ENCODE measurements around the gene GRAMD1A.
"Not testable (repeated sequence)": the region's sequence is repeated elsewhere in the genome, so short reads cannot be mapped to it uniquely, and the experiment has no call there.

Gene GRAMD1A

GRCh38 chr19:34999498-35000337, at the start of gene GRAMD1A:
Gene GRAMD1A, plus strand, starts transcription at chr19:35000323. Its CDS starts 156 bp downstream, at chr19:35000479.
- peak; percentile 91 for DNase-seq (ENCODE audit: low spot score)

DNA sequence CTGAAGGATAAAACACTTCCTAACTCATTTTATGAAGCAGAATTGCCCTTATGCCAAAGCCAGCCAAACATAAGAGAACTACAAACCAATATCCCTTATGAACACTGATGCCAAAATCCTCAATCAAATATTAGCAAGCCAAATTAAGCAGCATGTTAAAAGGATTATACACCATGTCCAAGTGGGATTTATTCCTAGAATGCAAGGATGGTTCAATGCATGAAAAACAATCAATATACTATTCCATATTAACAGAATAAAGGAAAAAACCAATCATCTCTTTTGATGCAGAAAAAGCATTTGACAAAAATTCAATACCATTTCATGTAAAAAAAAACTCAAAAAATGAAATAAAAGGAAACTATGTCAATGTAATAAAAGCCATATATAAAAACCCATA, 47.0 kb upstream of the GRAMD1A start:
- DNase-seq (ENCODE audit: low spot score): no peak

GRCh38 chr19:34957830-34958751, 42.0 kb upstream of the GRAMD1A start:
- no peak for DNase-seq (ENCODE audit: low spot score)

DNA sequence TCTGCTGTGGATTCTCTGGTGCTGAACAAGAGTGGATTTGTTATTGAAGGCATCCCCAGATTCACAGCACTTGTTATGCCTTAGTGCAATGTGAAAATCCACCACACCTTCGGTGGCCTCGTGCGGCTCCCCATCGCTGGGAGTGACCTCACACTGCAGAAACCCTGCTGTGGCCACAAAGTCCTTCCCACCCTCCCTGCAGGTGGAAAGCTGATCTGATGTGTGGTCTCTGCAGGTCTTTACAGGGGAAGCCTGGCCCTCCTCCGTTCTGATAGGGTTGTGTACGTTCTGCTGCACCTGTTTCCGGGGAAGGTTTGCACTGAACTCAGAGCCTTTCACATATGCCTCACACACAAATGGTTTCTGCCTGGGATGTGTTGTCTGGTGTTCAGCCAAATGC, 41.1 kb upstream of the GRAMD1A start:
- no peak for DNase-seq (ENCODE audit: low spot score)

- peak; percentile 88 for DNase-seq (ENCODE audit: low spot score)
Measured at GRCh38 chr19:34960103-34960805, 39.9 kb upstream of the GRAMD1A start.

DNA sequence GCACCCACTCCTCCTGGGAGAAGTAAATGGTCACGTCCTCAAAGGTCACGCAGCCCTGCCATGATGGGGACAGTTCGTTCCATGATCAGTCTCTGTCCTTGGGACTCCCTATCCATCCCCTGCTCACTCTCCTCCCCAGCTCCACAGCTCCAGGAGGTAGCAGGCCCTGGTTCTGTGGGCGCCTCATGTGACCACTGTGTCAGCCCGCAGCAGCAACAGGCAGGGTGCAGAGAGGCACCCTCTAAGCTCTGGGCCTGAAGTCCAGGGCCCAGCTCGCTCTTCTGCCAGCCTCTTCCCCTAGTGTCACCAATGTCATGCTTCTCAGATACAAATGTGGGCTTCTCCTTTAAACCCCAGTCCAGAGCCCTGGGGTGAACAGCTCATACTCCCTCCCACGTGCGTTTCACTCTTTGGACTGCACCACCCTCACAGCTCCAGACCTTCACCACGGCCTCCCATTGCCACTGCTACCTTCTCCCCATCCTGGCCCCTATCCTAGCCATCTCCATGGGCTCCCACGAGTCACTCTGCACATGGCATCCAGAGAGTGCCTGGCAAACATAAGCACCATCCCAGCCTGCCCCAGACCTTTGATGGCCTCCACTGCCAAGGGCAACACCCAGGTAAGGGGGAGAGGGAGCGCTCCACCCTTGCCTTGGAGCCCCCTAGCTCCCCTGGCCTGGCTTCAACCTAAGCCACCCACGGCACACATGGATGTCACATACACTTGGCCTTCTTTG, 39.0 kb upstream of the GRAMD1A start:
- no peak for DNase-seq (ENCODE audit: low spot score)

DNA sequence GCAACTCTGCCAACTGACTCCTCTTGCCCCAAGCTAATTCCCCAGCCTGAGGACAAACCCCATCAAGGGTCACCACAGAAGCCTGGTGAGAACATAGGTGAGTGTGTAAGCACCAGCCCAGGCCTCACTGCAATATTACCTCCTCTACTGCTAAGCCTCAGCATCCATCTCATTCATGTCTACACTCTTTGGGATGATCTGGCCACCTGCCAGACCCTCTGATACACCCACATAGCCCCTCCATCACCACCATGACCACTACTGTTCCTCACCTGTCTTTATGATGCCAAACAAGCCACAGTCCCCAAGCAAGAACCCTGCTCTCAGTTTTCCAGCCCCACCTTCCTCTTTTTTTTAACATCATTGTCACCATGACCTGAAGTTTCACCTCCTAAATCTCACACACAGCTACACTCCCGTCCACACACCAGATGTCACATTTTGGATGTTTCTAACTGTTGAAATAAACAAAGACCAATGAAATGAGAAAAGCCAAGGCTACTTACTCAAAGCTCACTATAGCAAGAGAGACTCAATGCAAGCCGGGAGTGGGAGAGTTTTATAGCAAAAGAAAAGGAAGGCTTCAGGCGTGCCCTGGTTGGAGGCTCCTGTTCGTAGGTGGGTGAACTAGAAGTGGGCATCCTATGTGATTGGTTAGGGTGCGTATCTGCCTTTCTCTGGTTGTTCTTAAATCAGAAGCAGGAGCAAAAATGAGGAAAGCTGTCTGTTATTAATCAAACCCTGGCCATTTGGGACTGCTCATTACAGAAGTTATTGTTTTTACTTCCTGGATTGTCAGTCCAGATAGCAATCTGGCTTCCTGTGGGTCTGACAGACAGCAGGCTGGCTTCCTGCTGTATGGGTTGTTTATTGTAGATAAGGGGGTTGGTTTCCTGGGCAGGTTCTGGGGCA, 38.1 kb upstream of the GRAMD1A start:
- DNase-seq (ENCODE audit: low spot score): no peak

GRCh38 chr19:34962687-34963572, 37.2 kb upstream of the GRAMD1A start:
- no peak for DNase-seq (ENCODE audit: low spot score)

DNA sequence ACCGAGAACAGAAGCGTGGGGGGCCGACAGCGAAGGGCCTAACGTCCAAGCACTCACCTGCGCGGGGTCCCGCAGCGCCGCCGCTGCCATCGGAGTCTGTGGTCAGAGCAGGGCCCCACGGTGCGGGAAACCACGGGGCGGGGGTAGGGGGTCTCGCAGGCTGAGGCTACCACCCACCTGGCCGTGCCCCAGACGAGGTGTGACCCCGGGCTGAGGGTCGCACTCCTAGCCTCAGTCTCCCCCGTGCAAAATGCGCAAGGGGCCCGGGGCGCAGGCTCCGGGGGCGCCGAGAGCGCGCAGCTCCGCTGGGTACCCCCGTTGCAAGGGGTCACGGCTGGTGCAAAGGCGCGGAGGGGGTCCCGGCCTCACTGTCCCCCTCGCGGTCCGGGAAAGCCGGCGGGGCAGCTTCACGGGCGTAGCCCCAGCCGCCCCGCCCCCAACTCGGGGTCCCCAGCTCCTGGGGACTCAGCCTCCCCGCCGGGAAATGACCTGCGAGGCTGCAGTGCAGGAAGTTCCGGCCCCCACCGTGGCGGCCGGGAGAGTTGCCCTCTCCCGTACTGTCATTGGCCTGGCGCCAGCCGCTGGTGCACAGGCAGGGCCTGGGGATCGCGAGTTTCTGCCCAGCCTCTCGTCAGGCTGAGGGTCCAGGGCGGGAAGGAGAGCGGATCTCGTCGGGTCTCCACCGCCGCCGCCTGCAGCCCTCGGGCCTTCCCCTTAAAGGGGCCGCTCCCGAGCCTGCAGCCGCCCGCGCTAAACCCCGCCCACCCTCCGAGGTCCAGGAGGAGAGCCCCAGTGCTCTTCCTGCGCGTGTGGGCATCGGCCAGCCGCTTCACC, 36.3 kb upstream of the GRAMD1A start, which contains the start of gene ZNF792:
Gene ZNF792, minus strand, starts transcription at position 657 of the 834 bp plus-strand sequence. Its CDS starts 567 bp downstream, at position 90.
- peak; percentile 57 for DNase-seq (ENCODE audit: low spot score)

- DNase-seq (ENCODE audit: low spot score): no peak
Measured at GRCh38 chr19:34964598-34964997, 35.5 kb upstream of the GRAMD1A start.

GRCh38 chr19:34965505-34965904, 34.6 kb upstream of the GRAMD1A start:
- not testable (repeated sequence) for DNase-seq (ENCODE audit: low spot score)

GRCh38 chr19:34967551-34967950, 32.6 kb upstream of the GRAMD1A start:
- DNase-seq (ENCODE audit: low spot score): no peak

DNA sequence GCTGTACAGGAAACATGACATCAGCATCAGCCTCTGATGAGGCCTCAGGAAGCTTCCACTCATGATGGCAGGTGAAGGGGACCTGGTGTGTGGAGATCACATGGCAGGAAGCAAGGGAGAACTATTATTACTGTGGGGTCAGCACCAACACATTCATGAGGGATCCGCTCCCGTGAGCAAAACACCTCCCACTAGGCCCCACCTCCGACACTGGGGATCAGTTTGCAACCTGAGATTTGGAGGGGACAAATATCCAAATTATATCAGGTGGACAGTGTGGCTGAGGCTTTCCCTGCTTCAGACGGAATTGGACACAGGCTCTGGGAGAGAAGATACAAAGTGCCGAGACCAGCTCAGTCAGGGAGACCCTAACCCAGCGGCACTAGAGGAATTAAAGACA, 30.4 kb upstream of the GRAMD1A start:
- DNase-seq (ENCODE audit: low spot score): no peak

DNA sequence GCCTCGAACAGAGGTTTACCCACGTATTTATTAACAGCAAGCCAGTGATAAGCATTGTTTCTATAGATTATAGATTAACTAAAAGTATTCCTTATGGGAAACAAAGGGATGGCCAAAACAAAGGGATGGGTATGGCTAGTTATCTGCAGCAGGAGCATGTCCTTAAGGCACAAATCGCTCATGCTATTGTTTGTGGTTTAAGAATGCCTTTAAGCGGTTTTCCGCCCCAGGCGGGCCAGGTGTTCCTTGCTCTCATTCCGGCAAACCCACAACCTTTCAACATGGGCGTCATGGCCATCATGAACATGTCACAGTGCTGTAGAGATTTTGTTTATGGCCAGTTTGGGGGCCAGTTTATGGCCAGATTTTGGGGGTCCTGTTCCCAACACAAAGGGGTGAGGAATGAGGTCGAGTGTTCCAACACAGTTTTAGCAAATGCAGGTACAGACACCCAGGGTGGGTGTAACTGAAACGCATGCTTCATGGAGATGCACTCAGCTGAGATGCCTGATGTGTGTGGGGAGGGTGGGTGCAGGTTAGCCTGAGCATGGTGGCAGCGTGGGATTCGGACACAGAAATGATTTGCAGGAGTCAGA, 29.8 kb upstream of the GRAMD1A start:
- not testable (repeated sequence) for DNase-seq (ENCODE audit: low spot score)

GRCh38 chr19:34972163-34972705, 27.9 kb upstream of the GRAMD1A start:
- DNase-seq (ENCODE audit: low spot score): no peak

- DNase-seq (ENCODE audit: low spot score): no peak
Measured at GRCh38 chr19:34974646-34975045, 25.5 kb upstream of the GRAMD1A start.

GRCh38 chr19:34975056-34975455, 25.1 kb upstream of the GRAMD1A start:
- DNase-seq (ENCODE audit: low spot score): no peak

DNA sequence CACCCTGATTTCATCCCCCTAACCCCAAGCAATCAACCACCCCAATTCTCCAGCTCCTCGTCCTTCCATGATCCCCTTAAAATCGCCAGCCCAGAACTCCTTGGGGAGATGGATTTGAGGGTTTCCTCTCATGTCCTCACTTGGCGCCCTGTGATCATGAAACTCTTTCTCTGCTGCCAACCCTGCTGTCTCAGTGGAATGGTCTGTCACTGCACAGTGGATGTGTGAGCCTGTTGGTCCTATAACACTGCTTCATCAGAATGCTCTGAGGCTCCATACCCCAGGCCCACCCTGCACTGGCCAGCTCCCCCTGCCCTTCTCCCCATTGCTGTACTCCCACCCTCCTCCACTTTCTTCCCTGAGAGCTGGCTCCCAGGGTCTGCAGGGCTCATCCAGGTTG, 23.5 kb upstream of the GRAMD1A start:
- DNase-seq (ENCODE audit: low spot score): no peak
